Endometrial microvascular endothelial cells (primary cell): ENCODE data around the gene SRL. TPM values are rescaled to one million over a fixed set of nuclear protein-coding genes. Genes with fewer than 3 reads are reported as not detected.
"Not testable (repeated sequence)": the region's sequence is repeated elsewhere in the genome, so short reads cannot be mapped to it uniquely, and the experiment has no call there.

Experiments
- in situ Hi-C: cut with HindIII; loops from 2 replicates; pipeline ENCODE4 v1.10.0; 2017; ENCODE audit warnings: low sequenced_read_pairs, low pct_unique_long_range_greater_than_20kb; ENCODE audit errors: inconsistent ontology term
- total RNA-seq: library from RNA; depleted of rRNA; stranded (reverse); fragments of >200 nt; gene quantifications from one replicate; pipeline ENCODE4 v1.2.3, GENCODE V29; 2015; ENCODE audit errors: inconsistent ontology term

The SRL gene
- total RNA-seq, 1 donor from 2014 or later: not detected

DNA sequence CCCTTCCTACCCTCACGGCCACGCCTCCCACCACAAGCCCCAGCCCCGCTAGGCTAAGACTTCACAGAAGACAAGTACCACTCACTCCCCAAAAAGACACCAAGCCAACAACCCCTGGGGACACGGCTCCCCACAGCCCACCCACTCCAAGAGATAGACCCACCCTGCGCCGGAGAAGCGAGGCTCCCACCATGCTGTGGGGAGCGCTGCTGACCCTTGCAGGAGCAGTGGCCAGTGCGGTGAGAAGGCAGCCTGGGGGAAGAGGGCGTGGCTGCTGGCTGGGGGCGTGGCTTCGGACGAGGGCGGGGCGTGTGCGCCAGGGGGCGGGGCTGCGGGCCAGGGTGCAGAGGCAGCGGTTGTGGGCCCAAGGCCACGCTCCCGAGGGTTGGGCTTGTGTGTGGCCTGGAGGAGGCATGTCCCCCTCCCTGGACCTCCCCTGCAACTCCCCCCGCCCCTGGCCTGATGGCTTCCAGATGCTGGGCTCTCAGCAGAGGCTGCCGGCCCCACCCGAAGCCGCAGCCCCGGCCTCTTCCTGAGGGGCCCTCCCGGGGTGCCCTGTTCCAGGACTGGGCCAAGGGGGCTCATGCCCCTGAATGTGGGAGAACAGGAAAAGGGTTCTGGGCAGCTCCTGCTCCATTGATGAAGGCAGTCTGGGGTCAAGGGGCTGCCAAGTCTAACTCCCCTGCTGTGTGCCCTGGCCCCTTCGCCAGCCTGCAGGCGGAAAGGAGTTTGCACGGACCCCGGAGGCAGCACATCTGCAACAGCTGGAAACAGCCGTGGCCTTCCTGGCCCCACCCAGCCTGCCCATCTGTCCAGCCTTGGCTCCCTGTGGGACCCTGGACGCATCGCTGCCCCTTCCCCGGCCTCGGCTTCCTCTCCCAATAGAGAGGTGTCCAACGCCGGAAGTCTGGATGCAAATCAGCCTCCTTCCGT lies 21.9 kb upstream of the SRL start:
- in situ Hi-C loops: no loop called here

DNA sequence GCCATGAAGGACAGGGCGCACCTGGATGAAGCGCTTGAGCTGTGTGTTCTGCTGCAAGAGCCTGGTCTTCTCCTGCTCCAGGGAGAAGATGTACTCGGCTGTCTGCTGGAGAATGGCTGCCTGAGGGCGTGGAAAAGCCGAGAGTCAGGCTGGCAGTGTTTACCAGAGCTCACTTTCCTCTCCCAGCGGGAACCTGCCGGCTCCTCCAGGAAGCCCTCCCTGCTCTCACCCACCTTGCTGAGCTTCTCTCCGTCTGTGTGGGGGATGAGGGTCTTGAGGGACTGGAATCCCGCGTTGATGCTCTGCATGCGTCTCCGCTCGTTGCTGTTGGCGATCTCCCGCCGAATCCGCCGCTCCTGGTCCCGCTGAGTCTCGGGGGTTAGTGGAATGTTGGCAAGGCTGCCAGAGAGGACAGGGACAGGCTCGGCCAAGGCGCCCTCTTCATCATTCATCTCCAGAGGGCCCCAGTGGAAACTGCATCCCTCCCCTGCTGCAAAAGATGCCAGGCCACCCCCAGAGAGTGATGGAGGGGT lies 20.5 kb upstream of the SRL start:
- in situ Hi-C loops: no loop called here

- in situ Hi-C loops: no loop called here
Observed at GRCh38 chr16:4261557-4262172, 19.8 kb upstream of the SRL start.

- in situ Hi-C loops: no loop called here
Observed at GRCh38 chr16:4260360-4260759, 18.5 kb upstream of the SRL start.

- in situ Hi-C loops: no loop called here
Observed at GRCh38 chr16:4257646-4258556, 16.0 kb upstream of the SRL start.

- in situ Hi-C loops: no loop called here
Observed at GRCh38 chr16:4253394-4254150, 11.7 kb upstream of the SRL start.

DNA sequence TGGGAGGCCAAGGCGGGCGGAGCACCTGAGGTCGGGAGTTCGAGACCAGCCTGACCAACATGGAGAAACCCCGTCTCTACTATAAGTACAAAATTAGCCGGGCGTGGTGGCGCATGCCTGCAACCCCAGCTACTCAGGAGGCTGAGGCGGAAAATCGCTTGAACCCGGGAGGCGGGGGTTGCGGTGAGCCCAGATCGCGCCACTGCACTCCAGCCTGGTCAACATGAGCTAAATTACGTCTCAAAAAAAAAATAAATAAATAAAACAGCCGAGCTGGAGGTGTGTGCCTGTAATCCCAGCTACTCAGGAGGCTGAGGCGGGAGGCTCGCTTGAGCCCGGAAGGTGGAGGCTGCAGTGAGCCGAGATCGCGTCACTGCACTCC lies 11.1 kb upstream of the SRL start:
- in situ Hi-C loops: not testable (repeated sequence)

DNA sequence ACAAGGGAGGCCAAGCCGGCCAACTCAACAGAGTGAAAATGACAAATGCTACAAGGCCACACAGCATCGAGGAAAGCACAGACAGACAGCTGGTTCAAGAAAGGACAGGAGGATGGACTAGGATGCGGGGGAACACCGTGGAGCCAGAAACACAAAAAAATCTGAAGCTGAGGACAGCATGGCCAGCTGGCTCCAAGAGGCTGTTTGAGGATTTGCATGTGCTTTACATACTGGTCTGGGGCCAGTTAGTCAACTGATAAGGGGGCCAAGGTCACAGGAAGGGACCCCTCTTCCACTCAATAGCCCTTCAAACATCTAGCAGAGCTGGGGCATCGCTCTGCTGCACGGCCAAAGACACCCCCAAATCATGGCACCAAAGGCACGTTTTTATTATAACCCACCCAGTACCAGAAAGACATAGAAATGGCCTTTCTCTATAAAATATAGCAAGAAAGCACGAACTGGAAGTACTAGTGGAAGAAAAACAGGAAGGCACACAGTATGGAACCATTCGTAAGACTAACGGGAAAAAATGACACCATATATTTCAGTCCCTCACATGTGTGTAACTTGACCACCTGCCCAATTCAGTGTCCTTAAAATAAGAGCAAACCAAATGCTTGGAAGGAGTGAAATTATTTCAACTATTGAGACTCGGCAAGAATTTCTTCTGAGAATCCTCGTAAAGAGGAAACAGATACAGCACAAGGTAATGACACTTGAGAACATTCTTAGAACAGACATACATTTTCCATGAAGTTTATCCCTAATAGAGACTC lies 7.8 kb upstream of the SRL start:
- in situ Hi-C loops: no loop called here

GRCh38 chr16:4247460-4247784 lies 5.5 kb upstream of the SRL start:
- in situ Hi-C loops: no loop called here

DNA sequence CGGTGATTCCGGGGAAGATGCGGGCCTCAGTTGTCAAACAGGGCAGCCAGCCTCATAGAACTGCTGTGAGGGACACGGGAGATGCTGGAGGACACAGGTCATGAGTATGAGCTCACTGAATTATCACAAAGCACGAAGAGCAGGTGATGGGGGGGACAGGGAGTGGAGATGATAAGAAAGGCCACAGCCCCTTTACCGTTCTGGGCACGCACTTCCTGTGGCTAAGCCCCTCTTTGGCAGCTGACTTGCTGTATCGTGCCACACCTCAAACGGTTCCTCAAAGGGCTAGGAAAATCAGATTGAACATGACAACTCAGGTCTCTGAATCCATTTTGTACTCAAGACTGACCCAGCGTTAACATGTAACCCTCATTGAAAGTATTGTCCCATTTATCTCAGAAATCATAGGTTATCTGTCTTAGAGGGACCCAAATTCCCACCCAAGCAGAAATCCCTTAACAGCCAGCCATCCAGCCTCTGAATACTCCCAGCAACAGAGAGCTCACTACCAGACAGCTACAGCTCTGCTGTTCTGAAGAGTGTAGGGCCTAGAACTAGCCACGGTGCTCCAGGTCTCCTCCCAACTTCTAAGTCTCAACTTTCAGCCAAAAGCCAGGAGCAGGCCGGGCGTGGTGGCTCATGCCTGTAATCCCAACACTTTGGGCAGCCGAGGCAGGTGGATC lies 5.0 kb upstream of the SRL start:
- in situ Hi-C loops: no loop called here

DNA sequence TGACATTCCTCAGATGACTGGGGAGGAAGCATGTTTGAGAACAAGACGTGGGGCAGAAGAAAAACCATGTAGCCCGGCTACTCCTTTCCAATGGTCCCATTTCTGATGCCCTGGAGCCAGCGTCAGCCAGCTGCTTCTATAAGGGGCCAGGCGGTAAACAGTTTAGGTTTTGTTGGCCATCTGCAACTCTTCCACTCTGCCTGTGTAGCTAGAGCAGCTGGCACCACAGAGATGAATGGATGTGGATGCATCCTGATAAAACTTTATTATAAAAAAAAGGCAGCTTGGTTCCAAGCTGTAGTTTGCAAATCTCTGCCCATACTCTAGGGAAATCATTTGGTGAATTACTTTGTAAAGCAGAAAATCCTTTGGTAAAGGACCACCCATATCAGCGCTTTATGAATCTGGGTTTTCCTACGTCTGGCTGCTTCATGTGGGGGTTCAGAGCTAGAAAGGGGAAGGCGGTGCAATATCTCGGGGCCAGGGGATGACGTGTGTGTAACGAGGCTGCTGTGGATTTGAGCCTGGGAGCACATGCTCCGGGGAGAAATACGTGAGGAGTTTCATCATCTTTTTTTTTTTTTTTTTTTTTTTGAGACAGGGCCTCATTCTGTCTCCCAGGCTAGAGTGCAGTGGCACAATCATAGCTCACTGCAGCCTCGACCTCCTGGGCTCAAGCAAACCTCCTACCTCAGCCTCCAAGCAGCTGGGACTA lies 3.4 kb upstream of the SRL start:
- in situ Hi-C loops: no loop called here

DNA sequence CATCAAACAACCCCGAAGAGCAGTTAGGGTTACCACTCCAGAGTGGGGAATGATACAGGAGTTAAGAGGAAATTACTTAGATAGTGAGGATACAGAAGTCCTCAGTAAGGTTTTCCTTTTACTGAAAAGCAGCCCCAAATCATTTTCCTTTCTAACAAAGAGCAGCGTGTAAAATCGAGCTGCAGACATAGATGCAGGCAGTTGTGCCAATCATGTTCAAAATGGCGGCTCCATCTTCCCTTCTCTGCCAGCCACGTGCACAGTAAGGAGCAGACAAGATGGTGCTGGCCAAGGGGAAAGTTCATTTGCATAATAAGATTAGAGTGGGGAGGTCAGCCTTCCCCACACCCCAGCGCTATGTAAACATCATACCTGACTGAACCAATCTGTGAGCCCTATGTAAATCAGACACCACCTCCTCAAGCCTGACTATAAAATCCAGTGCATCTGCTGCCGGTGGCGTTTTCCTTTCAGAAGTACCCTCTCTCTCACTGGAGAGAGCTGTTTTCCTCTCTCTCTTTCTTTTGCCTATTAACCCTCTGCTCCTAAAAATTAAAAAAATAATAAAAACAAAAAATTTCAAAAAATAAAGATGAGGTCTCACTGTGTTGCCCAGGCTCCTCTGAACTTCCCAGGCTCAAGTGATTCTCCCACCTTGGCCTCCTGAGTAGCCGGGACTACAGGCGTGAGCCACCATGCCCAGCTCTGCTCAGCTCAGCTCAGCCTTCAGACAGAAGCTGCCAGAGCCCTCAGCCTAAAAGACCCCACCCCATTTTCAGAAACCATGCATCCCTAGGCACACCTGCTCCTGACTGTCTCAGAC lies 2.6 kb upstream of the SRL start:
- in situ Hi-C loops: no loop called here

DNA sequence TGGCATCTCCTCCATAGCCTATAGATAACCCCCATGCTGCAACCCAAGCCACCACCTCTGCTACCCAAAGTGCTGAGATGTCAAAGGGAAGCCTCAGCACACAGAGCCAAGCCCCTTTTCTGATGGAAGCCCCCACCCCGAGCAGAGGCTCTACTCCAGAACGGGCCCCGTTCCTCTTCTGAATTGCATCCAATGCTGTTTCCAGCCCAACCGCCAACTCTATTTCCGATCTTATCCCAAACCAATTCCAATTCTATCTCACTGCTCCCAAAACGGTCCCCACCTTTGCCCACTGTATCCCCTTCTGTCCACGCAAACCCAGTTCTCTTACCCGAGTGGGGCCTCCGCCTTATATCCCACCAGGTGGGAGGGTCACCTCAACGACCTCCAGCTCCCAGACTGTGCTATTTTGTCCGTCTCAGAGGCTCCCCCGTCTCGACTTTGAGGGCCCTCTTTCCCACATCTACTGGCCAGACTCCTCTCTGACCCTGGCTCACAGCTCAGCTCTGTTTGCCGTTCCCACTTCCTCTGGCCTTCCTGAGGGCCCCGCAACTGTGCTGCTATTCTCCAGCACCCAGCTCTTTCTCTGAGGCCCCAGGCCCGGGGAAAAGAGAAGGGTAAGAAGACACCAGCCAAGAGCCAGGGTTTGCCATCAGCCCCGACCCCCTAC lies 487 bp downstream of the SRL start:
- in situ Hi-C loops: no loop called here

DNA sequence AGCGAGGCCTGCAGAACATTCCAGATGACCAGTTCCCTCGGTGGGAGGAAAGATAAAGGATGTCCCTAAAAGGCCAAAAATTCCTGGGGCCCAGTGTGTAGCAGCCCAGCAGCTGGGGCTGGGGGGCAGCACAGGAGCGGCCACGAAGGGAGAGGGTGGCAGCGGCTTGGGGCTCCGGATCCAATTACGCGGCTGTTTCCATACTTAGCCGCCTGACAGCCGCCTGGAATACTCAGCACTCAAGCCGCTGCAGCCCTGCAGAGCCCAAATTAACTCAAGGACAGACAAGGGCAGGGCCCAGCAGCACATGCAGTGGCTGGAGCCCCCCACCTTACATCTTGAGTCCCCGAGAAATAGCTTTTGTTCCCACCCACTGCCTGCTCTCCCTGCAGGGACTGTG lies 1.3 kb downstream of the SRL start:
- in situ Hi-C loops: no loop called here

DNA sequence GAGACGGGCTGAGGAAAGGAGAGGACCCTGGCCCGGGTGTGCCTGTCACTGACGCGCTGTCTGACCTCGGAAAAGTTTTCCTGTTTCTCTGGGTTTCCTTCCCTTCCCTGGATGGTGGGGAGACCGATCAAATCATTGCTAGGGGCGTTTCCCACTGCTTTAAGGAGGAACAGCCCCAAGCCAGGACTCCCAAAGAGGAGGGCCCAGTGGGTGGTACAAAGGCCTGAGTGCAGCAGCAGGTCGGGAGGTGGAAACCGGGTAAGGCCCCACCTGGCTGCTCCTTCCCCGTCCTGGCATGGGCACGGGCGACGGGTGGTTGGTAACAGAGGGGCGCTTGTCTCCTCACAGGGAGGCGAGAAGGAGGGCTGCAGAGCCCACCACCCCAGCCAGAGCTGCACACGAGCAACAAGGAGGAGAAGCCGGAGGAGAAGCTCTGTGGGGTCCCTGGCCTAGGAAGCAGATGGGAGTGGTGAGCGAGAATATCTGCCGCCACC lies 2.2 kb downstream of the SRL start:
- in situ Hi-C loops: no loop called here
